HepG2 (cell line): ENCODE measurements around the gene ARAP3. TPM values are rescaled to one million over a fixed set of nuclear protein-coding genes. Genes with fewer than 3 reads are reported as not detected.
A peak's percentile ranks its signal among the peaks of the same experiment; 100 is the strongest.

Experiments
- ATAC-seq: fragments of 200-7000 bp; cut with Tn5 transposase; 3 replicates; pipeline ENCODE4 v1.9.1; 2020; ENCODE audit warnings: mild to moderate bottlenecking, moderate library complexity
- BruUV-seq: library from RNA; stranded (reverse); fragments of 400-500 nt; replicated peaks from 2 replicates; lab custom pipeline; 2021; lab: Mats Ljungman, UMichigan
- CTCF ChIA-PET: fragments of 300-600 bp; formaldehyde crosslinking; extraction: SDS; loops from one replicate; lab custom pipeline; 2021; ENCODE audit warnings: low total read pairs, inconsistent platforms, low intra/inter-chr PET ratio; lab: Yijun Ruan, JAX
- POLR2A ChIA-PET: fragments of 350-600 bp; sonication (Branson Sonifier 250); formaldehyde crosslinking; loops from one replicate; lab custom pipeline; 2020; ENCODE audit warnings: antibody characterized with exemption, inconsistent platforms; lab: Yijun Ruan, JAX
- DNase-seq: peaks from one replicate; pipeline ENCODE4 v3.0.0-alpha.2; 2015; ENCODE audit warnings: low spot score
- FAIRE-seq: peaks from 3 replicates; lab custom pipeline; 2011; peaks lifted over from hg19 to GRCh38; lab: Jason Lieb, UNC
- H2AFZ ChIP-seq: one replicate; pipeline ENCODE4 v1.6.1; 2011; ENCODE audit warnings: low read length, inconsistent platforms
- H3K27ac ChIP-seq: fragments of 300-600 bp; 3 replicates; pipeline ENCODE4 v1.8.0; 2011; ENCODE audit warnings: mixed run types, mild to moderate bottlenecking, mixed read lengths, low read length, inconsistent platforms; ENCODE audit not compliant: insufficient read depth; ENCODE audit errors: extremely low read length
- H3K27me3 ChIP-seq, 2 experiments: fragments of 200-600 bp in 1 of 2; 2 replicates in 1 of 2; 3 replicates in 1 of 2; pipeline versions ENCODE4 v1.6.0 to v1.8.0; 2011; ENCODE audit warnings: low read length in 2 of 2, mild to moderate bottlenecking in 2 of 2, moderate library complexity in 2 of 2, inconsistent platforms in 1 of 2; ENCODE audit not compliant: insufficient read depth in 2 of 2, control insufficient read depth in 1 of 2
- H3K36me3 ChIP-seq, 2 experiments: fragments of 200-600 bp in 1 of 2; replicated peaks in 1 of 2; 2 replicates in 1 of 2; 3 replicates in 1 of 2; pipeline versions ENCODE4 v1.5.1 to v1.8.0; 2011; ENCODE audit warnings: low read length in 2 of 2, inconsistent platforms in 1 of 2; ENCODE audit not compliant: insufficient read depth in 2 of 2, control insufficient read depth in 1 of 2
- H3K4me1 ChIP-seq: 2 replicates; pipeline ENCODE4 v1.5.1; 2012; ENCODE audit warnings: low read length, inconsistent platforms; ENCODE audit not compliant: insufficient read depth
- H3K4me2 ChIP-seq: 2 replicates; pipeline ENCODE4 v1.6.0; 2011; ENCODE audit warnings: low read depth, low read length, inconsistent platforms
- H3K4me3 ChIP-seq, 3 experiments: fragments of 200-600 bp in 1 of 3; sonication (generic), shearing (Covaris generic) in 1 of 3; replicated peaks in 1 of 3; 2 replicates each; pipeline ENCODE4 v1.5.1; 2011 to 2016; ENCODE audit warnings: low read length in 3 of 3, inconsistent platforms in 2 of 3, low read depth in 2 of 3, mild to moderate bottlenecking in 2 of 3, control low read depth in 1 of 3, mixed read lengths in 1 of 3; ENCODE audit not compliant: insufficient read depth in 1 of 3
- H3K79me2 ChIP-seq: one replicate; pipeline ENCODE4 v1.6.1; 2011; ENCODE audit warnings: low read length, inconsistent platforms; ENCODE audit not compliant: insufficient read depth
- H3K9ac ChIP-seq: 2 replicates; pipeline ENCODE4 v1.6.0; 2011; ENCODE audit warnings: mild to moderate bottlenecking, low read depth, low read length, inconsistent platforms; ENCODE audit not compliant: insufficient read depth
- H3K9me3 ChIP-seq: 2 replicates; pipeline ENCODE4 v1.5.1; 2012; ENCODE audit warnings: mild to moderate bottlenecking, low read length
- H4K20me1 ChIP-seq: 2 replicates; pipeline ENCODE4 v1.6.0; 2011; ENCODE audit warnings: inconsistent platforms, mild to moderate bottlenecking, low read length, moderate library complexity; ENCODE audit not compliant: insufficient read depth
- AKAP8 ChIP-seq: sonication (generic); formaldehyde crosslinking; IDR thresholded peaks from 2 replicates; pipeline ENCODE4 v1.5.1; 2020; ENCODE audit warnings: mild to moderate bottlenecking, missing genetic modification reagents
- HOMEZ ChIP-seq: IDR thresholded peaks from 2 replicates; pipeline ENCODE4 v1.6.1; 2016; ENCODE audit warnings: low read depth
- MLX ChIP-seq: IDR thresholded peaks from 2 replicates; pipeline ENCODE4 v1.6.1; 2016
- NFE2L2 ChIP-seq: fragments of 150-350 bp; IDR thresholded peaks from 2 replicates; pipeline ENCODE4 v1.6.1; 2014; ENCODE audit warnings: low read length
- SOX13 ChIP-seq, 3 experiments: fragments of 450-650 bp in 1 of 3; sonication (generic) in 1 of 3; formaldehyde crosslinking in 1 of 3; IDR thresholded peaks in 2 of 3; conservative IDR thresholded peaks in 1 of 3; 2 replicates each; pipeline versions ENCODE4 v1.5.0 to v1.6.1; 2016 to 2020; ENCODE audit warnings: antibody characterized with exemption in 1 of 3, mild to moderate bottlenecking in 1 of 3, missing compliant biosample characterization in 1 of 3, missing genetic modification reagents in 1 of 3, moderate library complexity in 1 of 3
- SPEN ChIP-seq: sonication (generic); formaldehyde crosslinking; IDR thresholded peaks from 2 replicates; pipeline ENCODE4 v1.5.1; 2020; ENCODE audit warnings: low read depth, mild to moderate bottlenecking, missing genetic modification reagents
- TERF1 ChIP-seq: sonication (generic); formaldehyde crosslinking; IDR thresholded peaks from 2 replicates; pipeline ENCODE4 v1.8.0; 2022; ENCODE audit warnings: mild to moderate bottlenecking, missing genetic modification reagents, moderate library complexity
- ZFAT ChIP-seq: sonication (generic); formaldehyde crosslinking; conservative IDR thresholded peaks from 2 replicates; pipeline ENCODE4 v1.8.1; 2023; ENCODE audit warnings: missing genetic modification reagents, inconsistent platforms
- ZNF569 ChIP-seq: sonication (generic); formaldehyde crosslinking; IDR thresholded peaks from 2 replicates; pipeline ENCODE4 v1.5.0; 2020; ENCODE audit warnings: mild to moderate bottlenecking, missing genetic modification reagents, moderate library complexity, borderline replicate concordance
- ZSCAN29 ChIP-seq: sonication (generic); formaldehyde crosslinking; conservative IDR thresholded peaks from 2 replicates; pipeline ENCODE4 v1.4.0; 2020; ENCODE audit warnings: mild to moderate bottlenecking, missing genetic modification reagents
- WGBS: methylation state at CpG from one replicate; pipeline ENCODE4 v1.1.6; 2017; ENCODE audit warnings: low lambda C conversion rate; 5-methylcytosine and 5-hydroxymethylcytosine counted together
- in situ Hi-C: cut with HindIII; loops from 2 replicates; pipeline ENCODE4 v1.10.0; 2017; ENCODE audit warnings: low pct_unique_long_range_greater_than_20kb; ENCODE audit not compliant: extremely low pct_ligation_motif_present
- intact Hi-C: fragments of 100-400 bp; cut with micrococcal nuclease; formaldehyde crosslinking; loops from one replicate; pipeline ENCODE4 v1.10.0; 2022; ENCODE audit not compliant: unreplicated experiment
- polyA plus RNA-seq, 8 experiments: library from polyadenylated mRNA; depleted of rRNA in 3 of 8; stranded (reverse) in 7 of 8; unstranded in 1 of 8; fragments of >200 nt; fragmentation: Illumina TruSeq in 4 of 8; extraction: Trizol in 4 of 8; gene quantifications; 2 replicates each; pipeline versions ENCODE4 v1.2.1 to v1.2.3, GENCODE V29; 2011 to 2016; ENCODE audit warnings: low read depth in 4 of 8, missing spikeins in 1 of 8, mixed read lengths in 1 of 8; ENCODE audit not compliant: insufficient read depth in 1 of 8
- total RNA-seq, 5 experiments: library from RNA; depleted of rRNA; stranded (reverse); fragments of >200 nt; fragmentation: Illumina TruSeq; extraction: Trizol; gene quantifications; 2 replicates each; pipeline ENCODE4 v1.2.3, GENCODE V29; 2016; ENCODE audit warnings: low read depth in 1 of 5
- TF ChIP-seq, protein P1 (sequence below): sonication (generic); formaldehyde crosslinking; IDR thresholded peaks from 2 replicates; pipeline ENCODE4 v1.5.1; 2020; ENCODE audit warnings: mild to moderate bottlenecking, missing genetic modification reagents, borderline replicate concordance
- TF ChIP-seq, protein P2 (sequence below): sonication (generic); formaldehyde crosslinking; IDR thresholded peaks from 2 replicates; pipeline ENCODE4 v1.9.0; 2021; ENCODE audit warnings: mild to moderate bottlenecking, missing genetic modification reagents

ARAP3 gene
- total and polyA plus RNA-seq, 2 of the 13 experiments (the other 11 are each of a cell fraction or from before 2014, with no cell fraction given): 0.25 TPM; not detected in 1

- ChIA-PET POLR2A (no interaction called here), CTCF (no interaction called here)
- no peak overlapping the region for H3K4me3 ChIP-seq
- ATAC-seq (peak; percentile 60), DNase-seq (peak; percentile 7), FAIRE-seq (no peak)
- WGBS: 26% methylated on average over 6 of the region's 6 CpGs
- H2AFZ ChIP-seq: no peak overlapping the region
- no peak for TF ChIP-seq ZNF569 (CRISPR knock-in tag)
- TF ChIP-seq, protein P1, sequence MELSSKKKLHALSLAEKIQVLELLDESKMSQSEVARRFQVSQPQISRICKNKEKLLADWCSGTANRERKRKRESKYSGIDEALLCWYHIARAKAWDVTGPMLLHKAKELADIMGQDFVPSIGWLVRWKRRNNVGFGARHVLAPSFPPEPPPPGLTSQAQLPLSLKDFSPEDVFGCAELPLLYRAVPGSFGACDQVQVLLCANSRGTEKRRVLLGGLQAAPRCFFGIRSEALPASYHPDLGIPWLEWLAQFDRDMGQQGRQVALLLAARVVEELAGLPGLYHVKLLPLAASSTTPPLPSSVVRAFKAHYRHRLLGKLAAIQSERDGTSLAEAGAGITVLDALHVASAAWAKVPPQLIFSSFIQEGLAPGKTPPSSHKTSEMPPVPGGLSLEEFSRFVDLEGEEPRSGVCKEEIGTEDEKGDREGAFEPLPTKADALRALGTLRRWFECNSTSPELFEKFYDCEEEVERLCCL (CRISPR knock-in tag): no peak
- TF ChIP-seq AKAP8 (CRISPR knock-in tag): no peak
- no peak for TF ChIP-seq SOX13 (IDR thresholded peaks at IDR 0.05)
- TF ChIP-seq SOX13 (CRISPR knock-in tag; conservative IDR thresholded peaks at IDR 0.05 in 1 of 2, IDR thresholded peaks at IDR 0.05 in 1 of 2): no peak
- no peak for TF ChIP-seq TERF1 (CRISPR knock-in tag)
- TF ChIP-seq MLX: no peak
- TF ChIP-seq, protein P2, sequence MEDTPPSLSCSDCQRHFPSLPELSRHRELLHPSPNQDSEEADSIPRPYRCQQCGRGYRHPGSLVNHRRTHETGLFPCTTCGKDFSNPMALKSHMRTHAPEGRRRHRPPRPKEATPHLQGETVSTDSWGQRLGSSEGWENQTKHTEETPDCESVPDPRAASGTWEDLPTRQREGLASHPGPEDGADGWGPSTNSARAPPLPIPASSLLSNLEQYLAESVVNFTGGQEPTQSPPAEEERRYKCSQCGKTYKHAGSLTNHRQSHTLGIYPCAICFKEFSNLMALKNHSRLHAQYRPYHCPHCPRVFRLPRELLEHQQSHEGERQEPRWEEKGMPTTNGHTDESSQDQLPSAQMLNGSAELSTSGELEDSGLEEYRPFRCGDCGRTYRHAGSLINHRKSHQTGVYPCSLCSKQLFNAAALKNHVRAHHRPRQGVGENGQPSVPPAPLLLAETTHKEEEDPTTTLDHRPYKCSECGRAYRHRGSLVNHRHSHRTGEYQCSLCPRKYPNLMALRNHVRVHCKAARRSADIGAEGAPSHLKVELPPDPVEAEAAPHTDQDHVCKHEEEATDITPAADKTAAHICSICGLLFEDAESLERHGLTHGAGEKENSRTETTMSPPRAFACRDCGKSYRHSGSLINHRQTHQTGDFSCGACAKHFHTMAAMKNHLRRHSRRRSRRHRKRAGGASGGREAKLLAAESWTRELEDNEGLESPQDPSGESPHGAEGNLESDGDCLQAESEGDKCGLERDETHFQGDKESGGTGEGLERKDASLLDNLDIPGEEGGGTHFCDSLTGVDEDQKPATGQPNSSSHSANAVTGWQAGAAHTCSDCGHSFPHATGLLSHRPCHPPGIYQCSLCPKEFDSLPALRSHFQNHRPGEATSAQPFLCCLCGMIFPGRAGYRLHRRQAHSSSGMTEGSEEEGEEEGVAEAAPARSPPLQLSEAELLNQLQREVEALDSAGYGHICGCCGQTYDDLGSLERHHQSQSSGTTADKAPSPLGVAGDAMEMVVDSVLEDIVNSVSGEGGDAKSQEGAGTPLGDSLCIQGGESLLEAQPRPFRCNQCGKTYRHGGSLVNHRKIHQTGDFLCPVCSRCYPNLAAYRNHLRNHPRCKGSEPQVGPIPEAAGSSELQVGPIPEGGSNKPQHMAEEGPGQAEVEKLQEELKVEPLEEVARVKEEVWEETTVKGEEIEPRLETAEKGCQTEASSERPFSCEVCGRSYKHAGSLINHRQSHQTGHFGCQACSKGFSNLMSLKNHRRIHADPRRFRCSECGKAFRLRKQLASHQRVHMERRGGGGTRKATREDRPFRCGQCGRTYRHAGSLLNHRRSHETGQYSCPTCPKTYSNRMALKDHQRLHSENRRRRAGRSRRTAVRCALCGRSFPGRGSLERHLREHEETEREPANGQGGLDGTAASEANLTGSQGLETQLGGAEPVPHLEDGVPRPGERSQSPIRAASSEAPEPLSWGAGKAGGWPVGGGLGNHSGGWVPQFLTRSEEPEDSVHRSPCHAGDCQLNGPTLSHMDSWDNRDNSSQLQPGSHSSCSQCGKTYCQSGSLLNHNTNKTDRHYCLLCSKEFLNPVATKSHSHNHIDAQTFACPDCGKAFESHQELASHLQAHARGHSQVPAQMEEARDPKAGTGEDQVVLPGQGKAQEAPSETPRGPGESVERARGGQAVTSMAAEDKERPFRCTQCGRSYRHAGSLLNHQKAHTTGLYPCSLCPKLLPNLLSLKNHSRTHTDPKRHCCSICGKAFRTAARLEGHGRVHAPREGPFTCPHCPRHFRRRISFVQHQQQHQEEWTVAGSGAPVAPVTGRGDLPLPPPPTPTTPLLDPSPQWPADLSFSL (CRISPR knock-in tag): no peak
- no peak for TF ChIP-seq HOMEZ (CRISPR knock-in tag)
- no peak for TF ChIP-seq SPEN
- TF ChIP-seq ZSCAN29 (CRISPR knock-in tag): no peak
- TF ChIP-seq ZFAT: no peak
- no peak for TF ChIP-seq NFE2L2
- in situ Hi-C loops (loop anchor here (25.0 kb wide), 1 partner anchor 457 kb away; no protein-coding TSS in a partner anchor), intact Hi-C loops (no loop called here)
- no peaks in the 10 kb centered on the region for H3K79me2 ChIP-seq
- H3K4me1 ChIP-seq: peaks cover 20% of the 10 kb centered on the region
- H3K27me3 ChIP-seq: peaks cover 0 to 22% of the 10 kb centered on the region in 2 experiments; a peak in 3 of 5 replicates
- no peak overlapping the region for H3K9ac ChIP-seq
- H3K36me3 ChIP-seq: no peaks in the 10 kb centered on the region
- H3K4me2 ChIP-seq: peak overlapping the region; percentile 61
- H3K27ac ChIP-seq: no peak overlapping the region
- no peaks in the 10 kb centered on the region for H4K20me1 ChIP-seq
- H3K9me3 ChIP-seq: no peaks in the 10 kb centered on the region
- BruUV-seq: no TSS peak
These were observed 1.3 kb downstream of the ARAP3 start for GRCh38 chr5:141680751-141681201.
